HG03521 (cell line): ENCODE measurements around the gene CDYL2.

ENCODE experiments used
- ATAC-seq: cut with Tn5 transposase; IDR thresholded peaks from one replicate; pipeline ENCODE4 v1.9.1; 2021; ENCODE audit warnings: mild to moderate bottlenecking, moderate library complexity; ENCODE audit not compliant: unreplicated experiment

The CDYL2 gene

GRCh38 chr16:80606221-80606766 lies 198.1 kb downstream of the CDYL2 start:
- no peak for ATAC-seq

GRCh38 chr16:80604600-80605355 lies 199.6 kb downstream of the CDYL2 start:
- ATAC-seq = no peak

- ATAC-seq = no peak
These were observed 201.5 kb downstream of the CDYL2 start for GRCh38 chr16:80602894-80603293.

- ATAC-seq = no peak
These were observed 203.2 kb downstream of the CDYL2 start for GRCh38 chr16:80601182-80601581.

- no peak for ATAC-seq
These were observed 204.9 kb downstream of the CDYL2 start for GRCh38 chr16:80599466-80599865.

- ATAC-seq = no peak
These were observed 207.7 kb downstream of the CDYL2 start for GRCh38 chr16:80596507-80597207.

- ATAC-seq = no peak
These were observed 209.6 kb downstream of the CDYL2 start for GRCh38 chr16:80594756-80595155.

GRCh38 chr16:80592273-80592672 lies 212.1 kb downstream of the CDYL2 start:
- no peak for ATAC-seq

- no peak for ATAC-seq
These were observed 213.1 kb downstream of the CDYL2 start for GRCh38 chr16:80591071-80591915.

GRCh38 chr16:80587071-80587470 lies 217.3 kb downstream of the CDYL2 start:
- ATAC-seq = no peak

- no peak for ATAC-seq
These were observed 217.9 kb downstream of the CDYL2 start for GRCh38 chr16:80586476-80586875.

- ATAC-seq = no peak
These were observed 218.6 kb downstream of the CDYL2 start for GRCh38 chr16:80585764-80586163.

GRCh38 chr16:80583466-80583865 lies 220.9 kb downstream of the CDYL2 start:
- no peak for ATAC-seq

- peak; percentile 84 for ATAC-seq
These were observed 224.1 kb downstream of the CDYL2 start for GRCh38 chr16:80580109-80580832.

- ATAC-seq = no peak
These were observed 226.7 kb downstream of the CDYL2 start for GRCh38 chr16:80577485-80578280.

GRCh38 chr16:80576343-80576912 lies 228.0 kb downstream of the CDYL2 start:
- no peak for ATAC-seq

GRCh38 chr16:80573700-80574120 lies 230.7 kb downstream of the CDYL2 start:
- no peak for ATAC-seq

- no peak for ATAC-seq
These were observed 234.3 kb downstream of the CDYL2 start for GRCh38 chr16:80570106-80570478.

- peak; percentile 77 for ATAC-seq
These were observed 234.8 kb downstream of the CDYL2 start for GRCh38 chr16:80569440-80570105.
